Upper lobe of right lung (tissue), 1 donor: ENCODE data around the gene ESRP2. TPM values are rescaled to one million over a fixed set of nuclear protein-coding genes. Genes with fewer than 3 reads are reported as not detected.
A peak's percentile ranks its signal among the peaks of the same experiment; 100 is the strongest.

Experiments used
- ATAC-seq: fragments of 200-7000 bp; cut with Tn5 transposase; one replicate; pipeline ENCODE4 v1.9.1; 2020; ENCODE audit warnings: mild to moderate bottlenecking, moderate library complexity
- DNase-seq: peaks from one replicate; pipeline ENCODE4 v3.0.0-alpha.2; 2020
- H3K27ac ChIP-seq: fragments of 200-600 bp; one replicate; pipeline ENCODE4 v1.8.0; 2022
- H3K27me3 ChIP-seq: fragments of 200-600 bp; one replicate; pipeline ENCODE4 v1.8.0; 2022; ENCODE audit warnings: mild to moderate bottlenecking
- H3K36me3 ChIP-seq: fragments of 200-600 bp; one replicate; pipeline ENCODE4 v1.8.0; 2022
- H3K4me1 ChIP-seq: fragments of 200-600 bp; one replicate; pipeline ENCODE4 v1.8.0; 2022
- H3K4me3 ChIP-seq: fragments of 200-600 bp; one replicate; pipeline ENCODE4 v1.8.0; 2022; ENCODE audit warnings: mild to moderate bottlenecking
- H3K9me3 ChIP-seq: fragments of 200-600 bp; one replicate; pipeline ENCODE4 v1.8.0; 2022
- intact Hi-C: fragments of 100-400 bp; cut with DNase I; formaldehyde crosslinking; loops from one replicate; pipeline ENCODE4 v1.11.0; 2022
- total RNA-seq: library from RNA; stranded (reverse); fragmentation: NEBNext Ultra II Directional; extraction: Animal tissue kit (Norgen Biotek cat#: 25700); gene quantifications from one replicate; pipeline ENCODE4 v1.2.1, GENCODE V29; 2021
- TF ChIP-seq, protein P1 (sequence below): fragments of 200-600 bp; IDR thresholded peaks from one replicate; pipeline ENCODE4 v1.8.0; 2022; ENCODE audit warnings: antibody characterized with exemption
- donor health status: DM: no; HTN: yes; CAD: no; lungs with severe emphysema.

ESRP2 gene
- total RNA-seq, 1 donor from 2014 or later: 61.0 TPM

- H3K36me3 ChIP-seq: peaks cover 60% of the 10 kb centered on the region
- H3K27me3 ChIP-seq: no peaks in the 10 kb centered on the region
- no peak overlapping the region for H3K27ac ChIP-seq
- intact Hi-C loops: no loop called here
- ATAC-seq (no peak), DNase-seq (no peak)
- TF ChIP-seq, protein P1, sequence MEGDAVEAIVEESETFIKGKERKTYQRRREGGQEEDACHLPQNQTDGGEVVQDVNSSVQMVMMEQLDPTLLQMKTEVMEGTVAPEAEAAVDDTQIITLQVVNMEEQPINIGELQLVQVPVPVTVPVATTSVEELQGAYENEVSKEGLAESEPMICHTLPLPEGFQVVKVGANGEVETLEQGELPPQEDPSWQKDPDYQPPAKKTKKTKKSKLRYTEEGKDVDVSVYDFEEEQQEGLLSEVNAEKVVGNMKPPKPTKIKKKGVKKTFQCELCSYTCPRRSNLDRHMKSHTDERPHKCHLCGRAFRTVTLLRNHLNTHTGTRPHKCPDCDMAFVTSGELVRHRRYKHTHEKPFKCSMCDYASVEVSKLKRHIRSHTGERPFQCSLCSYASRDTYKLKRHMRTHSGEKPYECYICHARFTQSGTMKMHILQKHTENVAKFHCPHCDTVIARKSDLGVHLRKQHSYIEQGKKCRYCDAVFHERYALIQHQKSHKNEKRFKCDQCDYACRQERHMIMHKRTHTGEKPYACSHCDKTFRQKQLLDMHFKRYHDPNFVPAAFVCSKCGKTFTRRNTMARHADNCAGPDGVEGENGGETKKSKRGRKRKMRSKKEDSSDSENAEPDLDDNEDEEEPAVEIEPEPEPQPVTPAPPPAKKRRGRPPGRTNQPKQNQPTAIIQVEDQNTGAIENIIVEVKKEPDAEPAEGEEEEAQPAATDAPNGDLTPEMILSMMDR: no peak
- H3K9me3 ChIP-seq: no peaks in the 10 kb centered on the region
- no peak overlapping the region for H3K4me3 ChIP-seq
- peaks cover 5% of the 10 kb centered on the region for H3K4me1 ChIP-seq
Measured at GRCh38 chr16:68252383-68252782, 16.5 kb upstream of the ESRP2 start.

DNA sequence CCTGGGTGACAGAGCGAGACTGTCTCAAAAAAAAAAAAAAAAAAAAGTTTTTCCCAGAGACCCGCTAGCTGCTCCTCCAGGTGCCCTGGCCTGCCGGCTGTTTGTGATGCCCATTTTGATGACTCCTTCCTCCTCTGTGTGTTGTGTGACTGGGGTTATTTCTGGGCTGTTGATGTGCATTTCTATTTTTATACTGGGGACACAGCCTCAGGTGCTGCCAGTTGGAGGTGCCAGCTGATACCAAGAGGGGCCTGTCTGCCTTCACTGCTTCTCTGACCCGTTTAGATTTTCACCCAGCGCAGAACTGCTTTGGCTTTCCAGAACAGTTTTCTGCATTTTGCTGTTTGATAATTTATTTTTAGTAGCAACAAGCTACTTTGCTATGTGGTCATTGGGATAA is 15.9 kb upstream of the ESRP2 start:
- Histone ChIP-seq H3K27ac (no peak overlapping the region), H3K4me3 (no peak overlapping the region), H3K27me3 (no peaks in the 10 kb centered on the region), H3K9me3 (no peaks in the 10 kb centered on the region), H3K36me3 (peaks cover 60% of the 10 kb centered on the region), H3K4me1 (peaks cover 5% of the 10 kb centered on the region)
- TF ChIP-seq, protein P1: no peak
- intact Hi-C loops: no loop called here
- DNase-seq: no peak
- ATAC-seq: no peak

DNA sequence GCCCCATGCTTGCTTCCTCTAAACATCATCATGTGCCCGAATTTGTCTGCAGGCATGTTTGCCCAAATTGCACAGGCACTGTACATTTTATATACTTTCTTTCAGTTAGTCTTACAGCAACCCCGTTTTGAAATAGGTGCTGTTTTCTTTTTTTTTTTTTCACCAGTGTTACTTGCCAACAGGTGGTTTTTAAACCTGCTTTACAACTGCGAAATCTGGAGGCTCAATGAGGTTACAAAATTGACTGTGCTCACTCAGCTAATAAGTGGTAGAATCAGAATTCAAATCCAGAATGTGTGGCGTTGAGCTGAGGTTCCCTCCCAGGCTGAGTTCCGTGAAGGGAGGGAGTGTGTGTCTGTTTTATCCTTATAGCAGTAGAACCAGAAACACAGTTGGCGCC is 15.0 kb upstream of the ESRP2 start:
- DNase-seq: no peak
- H3K27ac ChIP-seq: no peak overlapping the region
- peaks cover 56% of the 10 kb centered on the region for H3K36me3 ChIP-seq
- no peak for ATAC-seq
- no peaks in the 10 kb centered on the region for H3K27me3 ChIP-seq
- TF ChIP-seq, protein P1: no peak
- peaks cover 12% of the 10 kb centered on the region for H3K4me1 ChIP-seq
- intact Hi-C loops: no loop called here
- no peaks in the 10 kb centered on the region for H3K9me3 ChIP-seq
- H3K4me3 ChIP-seq: no peak overlapping the region

DNA sequence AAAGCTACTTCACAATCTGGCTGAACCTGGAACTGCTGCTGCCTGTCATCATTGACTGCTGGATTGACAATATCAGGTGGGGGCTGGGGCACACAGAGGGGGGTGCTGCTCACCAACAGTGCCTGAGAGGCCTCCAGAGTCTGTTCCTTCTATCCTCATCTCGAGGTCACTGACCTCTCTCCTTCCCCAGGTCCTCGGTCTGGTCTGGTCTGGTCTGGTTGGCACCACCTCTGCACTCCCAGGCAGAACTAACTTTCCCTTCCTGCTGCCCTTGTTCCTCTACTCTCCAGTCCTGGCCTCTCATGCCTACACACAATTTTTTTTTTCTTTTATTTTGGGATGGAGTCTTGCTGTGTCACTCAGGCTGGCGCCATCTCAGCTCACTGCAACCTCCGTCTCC is 13.4 kb upstream of the ESRP2 start:
- intact Hi-C loops: loop anchor here (10.0 kb wide), 1 partner anchor 885 kb away; the partner anchor contains the start of genes CHTF8 and UTP4
- no peak for DNase-seq
- H3K27me3 ChIP-seq: no peaks in the 10 kb centered on the region
- no peak overlapping the region for H3K4me3 ChIP-seq
- H3K4me1 ChIP-seq: peaks cover 19% of the 10 kb centered on the region
- TF ChIP-seq, protein P1: no peak
- H3K9me3 ChIP-seq: no peaks in the 10 kb centered on the region
- no peak overlapping the region for H3K27ac ChIP-seq
- peaks cover 40% of the 10 kb centered on the region for H3K36me3 ChIP-seq
- no peak for ATAC-seq

- H3K36me3 ChIP-seq: peaks cover 30% of the 10 kb centered on the region
- TF ChIP-seq, protein P1: no peak
- H3K4me1 ChIP-seq: peaks cover 22% of the 10 kb centered on the region
- ATAC-seq: no peak
- intact Hi-C loops: loop anchor here (10.0 kb wide), 1 partner anchor 887 kb away; the partner anchor contains the start of genes CHTF8 and UTP4
- H3K27ac ChIP-seq: peak overlapping the region; percentile 47
- no peaks in the 10 kb centered on the region for H3K9me3 ChIP-seq
- peak overlapping the region; percentile 0 for H3K4me3 ChIP-seq
- DNase-seq: no peak
- no peaks in the 10 kb centered on the region for H3K27me3 ChIP-seq
Measured at GRCh38 chr16:68247932-68248331, 12.0 kb upstream of the ESRP2 start.

- peaks cover 30% of the 10 kb centered on the region for H3K36me3 ChIP-seq
- peak; percentile 55 for ATAC-seq
- TF ChIP-seq, protein P1: no peak
Measured at GRCh38 chr16:68247400-68247799, 11.5 kb upstream of the ESRP2 start.

More at GRCh38 chr16:68247400-68247799, 11.5 kb upstream of the ESRP2 start:
- Histone ChIP-seq H3K27me3 (no peaks in the 10 kb centered on the region), H3K27ac (peak overlapping the region; percentile 47), H3K9me3 (no peaks in the 10 kb centered on the region), H3K4me1 (peaks cover 22% of the 10 kb centered on the region), H3K4me3 (peak overlapping the region; percentile 0)
- DNase-seq: no peak
- intact Hi-C loops: loop anchor here (10.0 kb wide), 1 partner anchor 887 kb away; the partner anchor contains the start of genes CHTF8 and UTP4
